K562 (cell line): ENCODE measurements around the gene WNK1. TPM values are rescaled to one million over a fixed set of nuclear protein-coding genes. Genes with fewer than 3 reads are reported as not detected.

Source experiments
- DIDO1 ChIP-seq: fragments of 450-650 bp; IDR thresholded peaks from 2 replicates; pipeline ENCODE4 v1.6.1; 2016; ENCODE audit warnings: low read depth, missing biosample characterization, missing genetic modification characterization
- KLF1 ChIP-seq: fragments of 450-650 bp; IDR thresholded peaks from 2 replicates; pipeline ENCODE4 v1.6.1; 2016; ENCODE audit warnings: missing genetic modification characterization, missing compliant biosample characterization
- MCM5 ChIP-seq: fragments of 450-650 bp; IDR thresholded peaks from 2 replicates; pipeline ENCODE4 v1.6.1; 2016; ENCODE audit warnings: low read depth
- MEIS2 ChIP-seq: fragments of 450-650 bp; IDR thresholded peaks from 2 replicates; pipeline ENCODE4 v1.6.1; 2014; ENCODE audit warnings: mild to moderate bottlenecking; ENCODE audit not compliant: partially characterized antibody
- NR3C1 ChIP-seq: sonication (generic); formaldehyde crosslinking; IDR thresholded peaks from 2 replicates; pipeline ENCODE4 v1.8.1; 2022; ENCODE audit warnings: missing genetic modification reagents
- SMAD2 ChIP-seq: fragments of 150-350 bp; IDR thresholded peaks from 2 replicates; pipeline ENCODE4 v1.6.1; 2014; ENCODE audit warnings: low read depth, mild to moderate bottlenecking, low read length
- TRIM28 ChIP-seq: fragments of 450-650 bp; IDR thresholded peaks from 2 replicates; pipeline ENCODE4 v1.6.1; 2017
- ZFP36 ChIP-seq: fragments of 150-350 bp; IDR thresholded peaks from 2 replicates; pipeline ENCODE4 v1.6.1; 2018; ENCODE audit warnings: low read length, low read depth; ENCODE audit not compliant: partially characterized antibody
- ZNF134 ChIP-seq: fragments of 250-450 bp; sonication (Bioruptor Pico); conservative IDR thresholded peaks from 2 replicates; pipeline ENCODE4 v1.4.0; 2020
- ZNF311 ChIP-seq: fragments of 250-450 bp; sonication (Bioruptor Pico); IDR thresholded peaks from 2 replicates; pipeline ENCODE4 v1.4.0; 2020; ENCODE audit warnings: mild to moderate bottlenecking, moderate library complexity
- ZNF324 ChIP-seq: fragments of 250-450 bp; sonication (Bioruptor Pico); IDR thresholded peaks from 2 replicates; pipeline ENCODE4 v1.4.0; 2020; ENCODE audit warnings: mild to moderate bottlenecking
- ZNF445 ChIP-seq: fragments of 250-450 bp; sonication (Bioruptor Pico); IDR thresholded peaks from 2 replicates; pipeline ENCODE4 v1.4.0; 2020; ENCODE audit warnings: low read depth, mild to moderate bottlenecking, moderate library complexity
- ZNF778 ChIP-seq: fragments of 450-650 bp; formaldehyde crosslinking; IDR thresholded peaks from 2 replicates; pipeline ENCODE4 v1.4.0; 2020; ENCODE audit warnings: mild to moderate bottlenecking, moderate library complexity
- polyA plus RNA-seq, 8 experiments: library from polyadenylated mRNA; depleted of rRNA in 4 of 8; stranded (reverse) in 5 of 8; unstranded in 3 of 8; fragments of >200 nt; fragmentation: Nextera tagmentation in 2 of 8; fragmentation: Illumina TruSeq in 1 of 8; extraction: Ambion mirVana in 2 of 8; extraction: Trizol in 1 of 8; gene quantifications; 2 replicates each; pipeline versions ENCODE4 v1.2.1 to v1.2.3, GENCODE V29; 2011 to 2014; ENCODE audit warnings: inconsistent platforms in 1 of 8, missing spikeins in 1 of 8
- total RNA-seq, 7 experiments: library from RNA; depleted of rRNA in 6 of 7; stranded (reverse); fragments of >200 nt in 6 of 7; fragmentation: Illumina TruSeq in 2 of 7; extraction: Trizol in 2 of 7; gene quantifications; 2 replicates each; pipeline versions ENCODE4 v1.2.1 to v1.2.3, GENCODE V29; 2011 to 2021; ENCODE audit warnings: low replicate concordance in 1 of 7
- TF ChIP-seq, protein P1 (sequence below): fragments of 200-800 bp; sonication (Bioruptor generic); IDR thresholded peaks from 2 replicates; pipeline ENCODE4 v1.6.1; 2016; ENCODE audit warnings: missing genetic modification characterization, missing compliant biosample characterization
- TF ChIP-seq, protein P2 (sequence below): fragments of 450-650 bp; IDR thresholded peaks from 2 replicates; pipeline ENCODE4 v1.6.1; 2017; ENCODE audit warnings: mild to moderate bottlenecking, moderate library complexity
- TF ChIP-seq, protein P3 (sequence below): fragments of 250-450 bp; sonication (Bioruptor Pico); IDR thresholded peaks from 2 replicates; pipeline ENCODE4 v1.8.0; 2022; ENCODE audit warnings: inconsistent platforms
- TF ChIP-seq, protein P4 (sequence below): sonication (generic); formaldehyde crosslinking; IDR thresholded peaks from 2 replicates; pipeline ENCODE4 v1.8.0; 2022; ENCODE audit warnings: mild to moderate bottlenecking, missing genetic modification reagents

Gene WNK1
- total and polyA plus RNA-seq, 9 of the 15 experiments (the other 6 are each of a cell fraction or from before 2014, with no cell fraction given), result 4.3 to 73.9 (median 31.0) TPM

DNA sequence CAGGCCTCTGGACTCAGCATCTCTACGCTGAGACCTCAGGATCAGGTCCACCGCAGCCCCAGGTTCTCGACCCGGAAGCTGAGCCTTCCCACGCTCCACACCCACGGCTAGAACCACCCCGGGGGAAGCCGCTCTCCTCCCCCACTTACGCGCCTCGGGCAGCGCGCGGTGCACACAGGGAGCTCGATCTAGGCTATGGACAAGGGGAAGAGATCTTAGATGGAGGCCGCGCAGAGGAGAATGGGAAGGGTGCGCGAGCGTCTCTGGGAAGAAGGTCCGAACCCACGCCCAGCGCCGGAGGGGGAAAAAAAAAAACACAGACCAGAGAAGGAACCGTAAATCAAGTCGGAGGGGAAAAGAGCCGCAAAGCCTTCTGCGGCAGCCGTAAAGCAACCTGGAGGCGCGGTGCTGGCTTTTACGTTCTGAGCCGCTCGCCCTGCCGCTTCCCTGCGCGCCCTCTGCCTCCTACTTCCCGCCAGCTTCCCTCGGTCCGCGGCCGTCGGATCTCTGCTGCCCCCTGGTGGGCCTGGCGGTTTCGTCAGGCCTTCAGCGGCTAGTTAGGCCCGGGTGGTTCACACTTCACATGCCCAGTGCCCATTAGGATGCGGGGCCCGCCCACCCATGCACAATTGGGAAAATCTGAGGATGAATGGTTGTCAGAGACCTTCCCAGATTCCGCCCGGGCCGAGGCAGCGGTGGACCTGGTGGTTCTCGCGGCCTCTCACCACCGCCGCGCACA, 197.2 kb downstream of the WNK1 start, which contains the start of gene RAD52 (continued):
- TF ChIP-seq, protein P1, sequence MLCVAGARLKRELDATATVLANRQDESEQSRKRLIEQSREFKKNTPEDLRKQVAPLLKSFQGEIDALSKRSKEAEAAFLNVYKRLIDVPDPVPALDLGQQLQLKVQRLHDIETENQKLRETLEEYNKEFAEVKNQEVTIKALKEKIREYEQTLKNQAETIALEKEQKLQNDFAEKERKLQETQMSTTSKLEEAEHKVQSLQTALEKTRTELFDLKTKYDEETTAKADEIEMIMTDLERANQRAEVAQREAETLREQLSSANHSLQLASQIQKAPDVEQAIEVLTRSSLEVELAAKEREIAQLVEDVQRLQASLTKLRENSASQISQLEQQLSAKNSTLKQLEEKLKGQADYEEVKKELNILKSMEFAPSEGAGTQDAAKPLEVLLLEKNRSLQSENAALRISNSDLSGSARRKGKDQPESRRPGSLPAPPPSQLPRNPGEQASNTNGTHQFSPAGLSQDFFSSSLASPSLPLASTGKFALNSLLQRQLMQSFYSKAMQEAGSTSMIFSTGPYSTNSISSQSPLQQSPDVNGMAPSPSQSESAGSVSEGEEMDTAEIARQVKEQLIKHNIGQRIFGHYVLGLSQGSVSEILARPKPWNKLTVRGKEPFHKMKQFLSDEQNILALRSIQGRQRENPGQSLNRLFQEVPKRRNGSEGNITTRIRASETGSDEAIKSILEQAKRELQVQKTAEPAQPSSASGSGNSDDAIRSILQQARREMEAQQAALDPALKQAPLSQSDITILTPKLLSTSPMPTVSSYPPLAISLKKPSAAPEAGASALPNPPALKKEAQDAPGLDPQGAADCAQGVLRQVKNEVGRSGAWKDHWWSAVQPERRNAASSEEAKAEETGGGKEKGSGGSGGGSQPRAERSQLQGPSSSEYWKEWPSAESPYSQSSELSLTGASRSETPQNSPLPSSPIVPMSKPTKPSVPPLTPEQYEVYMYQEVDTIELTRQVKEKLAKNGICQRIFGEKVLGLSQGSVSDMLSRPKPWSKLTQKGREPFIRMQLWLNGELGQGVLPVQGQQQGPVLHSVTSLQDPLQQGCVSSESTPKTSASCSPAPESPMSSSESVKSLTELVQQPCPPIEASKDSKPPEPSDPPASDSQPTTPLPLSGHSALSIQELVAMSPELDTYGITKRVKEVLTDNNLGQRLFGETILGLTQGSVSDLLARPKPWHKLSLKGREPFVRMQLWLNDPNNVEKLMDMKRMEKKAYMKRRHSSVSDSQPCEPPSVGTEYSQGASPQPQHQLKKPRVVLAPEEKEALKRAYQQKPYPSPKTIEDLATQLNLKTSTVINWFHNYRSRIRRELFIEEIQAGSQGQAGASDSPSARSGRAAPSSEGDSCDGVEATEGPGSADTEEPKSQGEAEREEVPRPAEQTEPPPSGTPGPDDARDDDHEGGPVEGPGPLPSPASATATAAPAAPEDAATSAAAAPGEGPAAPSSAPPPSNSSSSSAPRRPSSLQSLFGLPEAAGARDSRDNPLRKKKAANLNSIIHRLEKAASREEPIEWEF, result no peak
- TF ChIP-seq SMAD2 (no peak), ZNF311 (no peak), KLF1 (tag) (no peak), ZNF134 (CRISPR knock-in tag) (no peak), TRIM28 (no peak), ZFP36 (peak; percentile 23), MCM5 (no peak), DIDO1 (tag) (0 out of 2 replicates have a peak, but pooled peaks have one; percentile 37), ZNF324 (CRISPR knock-in tag) (no peak), ZNF778 (CRISPR knock-in tag) (no peak), MEIS2 (peak; percentile 77), NR3C1 (CRISPR knock-in tag) (no peak), ZNF445 (CRISPR knock-in tag) (no peak)
- TF ChIP-seq, protein P2, sequence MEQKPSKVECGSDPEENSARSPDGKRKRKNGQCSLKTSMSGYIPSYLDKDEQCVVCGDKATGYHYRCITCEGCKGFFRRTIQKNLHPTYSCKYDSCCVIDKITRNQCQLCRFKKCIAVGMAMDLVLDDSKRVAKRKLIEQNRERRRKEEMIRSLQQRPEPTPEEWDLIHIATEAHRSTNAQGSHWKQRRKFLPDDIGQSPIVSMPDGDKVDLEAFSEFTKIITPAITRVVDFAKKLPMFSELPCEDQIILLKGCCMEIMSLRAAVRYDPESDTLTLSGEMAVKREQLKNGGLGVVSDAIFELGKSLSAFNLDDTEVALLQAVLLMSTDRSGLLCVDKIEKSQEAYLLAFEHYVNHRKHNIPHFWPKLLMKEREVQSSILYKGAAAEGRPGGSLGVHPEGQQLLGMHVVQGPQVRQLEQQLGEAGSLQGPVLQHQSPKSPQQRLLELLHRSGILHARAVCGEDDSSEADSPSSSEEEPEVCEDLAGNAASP, result no peak
- TF ChIP-seq, protein P3, sequence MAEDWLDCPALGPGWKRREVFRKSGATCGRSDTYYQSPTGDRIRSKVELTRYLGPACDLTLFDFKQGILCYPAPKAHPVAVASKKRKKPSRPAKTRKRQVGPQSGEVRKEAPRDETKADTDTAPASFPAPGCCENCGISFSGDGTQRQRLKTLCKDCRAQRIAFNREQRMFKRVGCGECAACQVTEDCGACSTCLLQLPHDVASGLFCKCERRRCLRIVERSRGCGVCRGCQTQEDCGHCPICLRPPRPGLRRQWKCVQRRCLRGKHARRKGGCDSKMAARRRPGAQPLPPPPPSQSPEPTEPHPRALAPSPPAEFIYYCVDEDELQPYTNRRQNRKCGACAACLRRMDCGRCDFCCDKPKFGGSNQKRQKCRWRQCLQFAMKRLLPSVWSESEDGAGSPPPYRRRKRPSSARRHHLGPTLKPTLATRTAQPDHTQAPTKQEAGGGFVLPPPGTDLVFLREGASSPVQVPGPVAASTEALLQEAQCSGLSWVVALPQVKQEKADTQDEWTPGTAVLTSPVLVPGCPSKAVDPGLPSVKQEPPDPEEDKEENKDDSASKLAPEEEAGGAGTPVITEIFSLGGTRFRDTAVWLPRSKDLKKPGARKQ (CRISPR knock-in tag), result no peak
- TF ChIP-seq, protein P4, sequence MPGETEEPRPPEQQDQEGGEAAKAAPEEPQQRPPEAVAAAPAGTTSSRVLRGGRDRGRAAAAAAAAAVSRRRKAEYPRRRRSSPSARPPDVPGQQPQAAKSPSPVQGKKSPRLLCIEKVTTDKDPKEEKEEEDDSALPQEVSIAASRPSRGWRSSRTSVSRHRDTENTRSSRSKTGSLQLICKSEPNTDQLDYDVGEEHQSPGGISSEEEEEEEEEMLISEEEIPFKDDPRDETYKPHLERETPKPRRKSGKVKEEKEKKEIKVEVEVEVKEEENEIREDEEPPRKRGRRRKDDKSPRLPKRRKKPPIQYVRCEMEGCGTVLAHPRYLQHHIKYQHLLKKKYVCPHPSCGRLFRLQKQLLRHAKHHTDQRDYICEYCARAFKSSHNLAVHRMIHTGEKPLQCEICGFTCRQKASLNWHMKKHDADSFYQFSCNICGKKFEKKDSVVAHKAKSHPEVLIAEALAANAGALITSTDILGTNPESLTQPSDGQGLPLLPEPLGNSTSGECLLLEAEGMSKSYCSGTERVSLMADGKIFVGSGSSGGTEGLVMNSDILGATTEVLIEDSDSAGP (CRISPR knock-in tag), result no peak
